B cell (primary cell): ENCODE measurements around the gene TRIM40. TPM values are rescaled to one million over a fixed set of nuclear protein-coding genes. Genes with fewer than 3 reads are reported as not detected.
"Not testable (repeated sequence)": the region's sequence is repeated elsewhere in the genome, so short reads cannot be mapped to it uniquely, and the experiment has no call there.

Source experiments
- ATAC-seq: fragments of 200-7000 bp; cut with Tn5 transposase; one replicate; pipeline ENCODE4 v1.10.0; 2021; ENCODE audit warnings: low read depth, mild to moderate bottlenecking, moderate number of reproducible peaks, moderate library complexity
- CTCF ChIA-PET: fragments of 350-600 bp; sonication (Branson Sonifier 250); formaldehyde crosslinking; loops from one replicate; lab custom pipeline; 2021; ENCODE audit warnings: antibody characterized with exemption, inconsistent platforms; lab: Charles Lee
- POLR2A ChIA-PET: fragments of 350-600 bp; sonication (Branson Sonifier 250); formaldehyde crosslinking; loops from one replicate; lab custom pipeline; 2021; ENCODE audit warnings: antibody characterized with exemption; lab: Charles Lee
- DNase-seq: peaks from one replicate; pipeline ENCODE4 v3.0.0; 2013
- H2AFZ ChIP-seq: 2 replicates; pipeline ENCODE4 v1.6.1; 2012; ENCODE audit warnings: mild to moderate bottlenecking, low read depth, low read length; ENCODE audit not compliant: insufficient read depth, poor library complexity, severe bottlenecking
- H3K27ac ChIP-seq, 2 donors: 1 replicate in 1 of 2; 2 replicates in 1 of 2; pipeline ENCODE4 v1.5.1; 2012 to 2013; ENCODE audit warnings: low read length in 2 of 2, mild to moderate bottlenecking in 2 of 2, moderate library complexity in 1 of 2
- H3K27me3 ChIP-seq, 4 experiments: fragments of 200-600 bp in 1 of 4; sonication (generic) in 1 of 4; replicated peaks in 1 of 4; 1 replicate in 2 of 4; 2 replicates in 2 of 4; pipeline versions ENCODE4 v1.6.1 to v1.7.0; 2013 to 2016; ENCODE audit warnings: low read length in 3 of 4, mild to moderate bottlenecking in 2 of 4, mixed read lengths in 1 of 4, moderate library complexity in 1 of 4; ENCODE audit not compliant: insufficient read depth in 4 of 4, control insufficient read depth in 3 of 4; ENCODE audit errors: control extremely low read depth in 1 of 4
- H3K36me3 ChIP-seq, 2 experiments: replicated peaks in 1 of 2; 1 replicate in 1 of 2; 2 replicates in 1 of 2; pipeline versions ENCODE4 v1.6.1 to v1.7.1; 2013; ENCODE audit warnings: low read length in 1 of 2; ENCODE audit not compliant: insufficient read depth in 2 of 2, control insufficient read depth in 1 of 2; ENCODE audit errors: control extremely low read depth in 1 of 2, extremely low read depth in 1 of 2
- H3K4me1 ChIP-seq, 2 donors: fragments of 200-600 bp in 1 of 2; sonication (generic) in 1 of 2; 1 replicate in 1 of 2; 2 replicates in 1 of 2; pipeline versions ENCODE4 v1.5.1 to v1.6.1; 2013 to 2017; ENCODE audit warnings: low read length in 2 of 2; ENCODE audit not compliant: control insufficient read depth in 2 of 2, insufficient read depth in 2 of 2
- H3K4me2 ChIP-seq: replicated peaks from 2 replicates; pipeline ENCODE3; 2012; ENCODE audit warnings: mild to moderate bottlenecking, low read depth, low read length; ENCODE audit not compliant: poor library complexity, severe bottlenecking
- H3K4me3 ChIP-seq, 5 experiments: fragments of 200-600 bp in 1 of 5; sonication (generic) in 1 of 5; 1 replicate in 3 of 5; 2 replicates in 2 of 5; pipeline versions ENCODE4 v1.5.1 to v1.7.0; 2011 to 2016; ENCODE audit warnings: low read length in 4 of 5, mild to moderate bottlenecking in 4 of 5, low read depth in 2 of 5, control low read depth in 1 of 5, moderate library complexity in 1 of 5; ENCODE audit not compliant: insufficient read depth in 1 of 5; ENCODE audit errors: control extremely low read depth in 1 of 5, extremely low read depth in 1 of 5
- H3K79me2 ChIP-seq: fragments of 200-600 bp; sonication (generic); one replicate; pipeline ENCODE4 v1.6.0; 2016; ENCODE audit warnings: low read length; ENCODE audit not compliant: control insufficient read depth, insufficient read depth
- H3K9ac ChIP-seq: fragments of 200-600 bp; sonication (generic); 2 replicates; pipeline ENCODE4 v1.6.1; 2017; ENCODE audit warnings: mild to moderate bottlenecking, low read length, moderate library complexity
- H3K9me3 ChIP-seq, 3 donors: one replicate each; pipeline versions ENCODE4 v1.6.1 to v1.7.1; 2013; ENCODE audit warnings: low read length in 2 of 3; ENCODE audit not compliant: control insufficient read depth in 2 of 3, insufficient read depth in 1 of 3; ENCODE audit errors: control extremely low read depth in 1 of 3
- H4K20me1 ChIP-seq: 2 replicates; pipeline ENCODE4 v1.6.0; 2012; ENCODE audit warnings: mild to moderate bottlenecking, low read length; ENCODE audit not compliant: insufficient read depth, control insufficient read depth, poor library complexity, severe bottlenecking
- H3K27ac Mint-ChIP-seq: one replicate; pipeline ENCODE4 v1.8.0; 2021; ENCODE audit warnings: mixed read lengths
- H3K27me3 Mint-ChIP-seq: one replicate; pipeline ENCODE4 v1.8.0; 2021; ENCODE audit warnings: mixed read lengths
- H3K4me1 Mint-ChIP-seq: one replicate; pipeline ENCODE4 v1.8.0; 2021; ENCODE audit warnings: mixed read lengths
- H3K4me3 Mint-ChIP-seq: one replicate; pipeline ENCODE4 v1.8.0; 2021; ENCODE audit warnings: mixed read lengths
- H3K9me3 Mint-ChIP-seq: one replicate; pipeline ENCODE4 v1.8.0; 2022; ENCODE audit warnings: mixed read lengths; ENCODE audit not compliant: insufficient read depth
- CTCF ChIP-seq: fragments of 200-600 bp; IDR thresholded peaks from one replicate; pipeline ENCODE4 v1.8.0; 2022; ENCODE audit warnings: antibody characterized with exemption, mild to moderate bottlenecking
- EZH2 ChIP-seq: IDR thresholded peaks from 2 replicates; pipeline ENCODE4 v1.6.1; 2012; ENCODE audit warnings: borderline replicate concordance, low read depth, mild to moderate bottlenecking, moderate library complexity, low read length; ENCODE audit not compliant: insufficient read depth, poor library complexity, severe bottlenecking
- WGBS: methylation state at CpG from one replicate; pipeline ENCODE4 v1.1.5; 2013; ENCODE audit warnings: missing lambda C conversion rate; ENCODE audit not compliant: insufficient coverage; 5-methylcytosine and 5-hydroxymethylcytosine counted together
- intact Hi-C: fragments of 100-400 bp; cut with micrococcal nuclease; formaldehyde crosslinking; loops from one replicate; pipeline ENCODE4 v1.10.0; 2022
- polyA plus RNA-seq: library from polyadenylated mRNA; depleted of rRNA; stranded (reverse); fragments of >200 nt; gene quantifications from 2 replicates; pipeline ENCODE4 v1.2.3, GENCODE V29; 2012
- total RNA-seq, 2 donors: library from RNA; stranded (reverse); fragments of 120-200 nt in 1 of 2; gene quantifications; 1 replicate in 1 of 2; 2 replicates in 1 of 2; pipeline versions ENCODE4 v1.2.3 to v1.2.4, GENCODE V29; 2013 to 2022

Gene TRIM40
- total and polyA plus RNA-seq, 2 donors (not counting 1 experiment from before 2014, with no cell fraction given), result not detected

- Histone ChIP-seq H3K4me1 (peaks cover 0 to 7% of the 10 kb centered on the region in 2 donors), H3K36me3 (no peaks in the 10 kb centered on the region), H3K27ac (no peak overlapping the region), H2AFZ (no peak overlapping the region), H4K20me1 (no peaks in the 10 kb centered on the region), H3K79me2 (no peaks in the 10 kb centered on the region), H3K4me2 (no peak overlapping the region), H3K27me3 (peaks cover 0 to 9% (median 5%) of the 10 kb centered on the region in 4 experiments), H3K9me3 (no peaks in the 10 kb centered on the region), H3K9ac (no peak overlapping the region), H3K4me3 (no peak overlapping the region)
- Mint-ChIP-seq H3K9me3 (no peaks in the 10 kb centered on the region), H3K4me1 (no peaks in the 10 kb centered on the region), H3K4me3 (no peak overlapping the region), H3K27ac (no peak overlapping the region), H3K27me3 (peaks cover 50% of the 10 kb centered on the region)
- DNase-seq, result no peak
- TF ChIP-seq EZH2, result no peak
- TF ChIP-seq CTCF, result peak; percentile 66
- intact Hi-C loops, result no loop called here
- ChIA-PET CTCF (interaction anchor here (1.1 kb wide), 1 partner anchor 15 kb away, joined by 8 read pairs; no protein-coding TSS in a partner anchor), POLR2A (interaction anchor here (0.7 kb wide), 1 partner anchor 501 kb away, joined by 3 read pairs; the partner anchor contains the start of gene MRPS18B)
- no peak for ATAC-seq
- 94% methylated on average over 3 of the region's 6 CpGs for WGBS
Measured at GRCh38 chr6:30116724-30117123, 19.2 kb upstream of the TRIM40 start.

DNA sequence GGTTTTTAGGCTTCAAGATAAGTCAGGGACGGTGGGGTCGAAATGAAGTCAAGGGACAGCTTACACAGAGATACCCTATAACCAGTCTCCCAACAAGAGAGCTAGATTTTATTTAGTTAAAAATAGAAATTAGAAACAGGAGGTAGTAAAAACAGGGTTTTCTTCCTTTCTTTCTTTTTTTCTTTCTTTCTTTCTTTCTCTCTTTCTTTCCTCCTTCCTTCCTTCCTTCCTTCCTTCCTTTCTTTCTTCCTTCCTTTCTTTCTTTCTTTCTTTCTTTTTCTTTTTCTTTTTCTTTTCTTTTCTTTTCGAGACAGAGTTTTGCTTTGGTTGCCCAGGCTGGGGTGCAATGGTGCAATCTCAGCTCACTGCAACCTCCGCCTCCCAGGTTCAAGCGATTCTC is 17.2 kb upstream of the TRIM40 start:
- H3K4me3 Mint-ChIP-seq, H3K9ac ChIP-seq, H3K4me1 ChIP-seq, POLR2A ChIA-PET, intact Hi-C loops, H3K27ac ChIP-seq, ATAC-seq, DNase-seq, H3K9me3 ChIP-seq, H3K4me2 ChIP-seq, H3K4me1 Mint-ChIP-seq, H3K79me2 ChIP-seq, H3K36me3 ChIP-seq, H3K27ac Mint-ChIP-seq, H3K9me3 Mint-ChIP-seq, H3K4me3 ChIP-seq, H2AFZ ChIP-seq, H4K20me1 ChIP-seq: not testable (repeated sequence)
- CTCF ChIA-PET, result interaction anchor here (0.5 to 1.3 kb wide), 2 partner anchors 13 to 702 kb away, joined by 4 read pairs; no protein-coding TSS in a partner anchor
- 93% methylated on average over 3 of the region's 5 CpGs for WGBS
- peaks cover 0 to 11% (median 3%) of the 10 kb centered on the region in 4 experiments for H3K27me3 ChIP-seq
- H3K27me3 Mint-ChIP-seq, result peaks cover 41% of the 10 kb centered on the region
